ENCODE measurements around the gene RPEL1.

- no peak for TF ChIP-seq CTCF (conservative IDR thresholded peaks at IDR 0.05; ENCODE audit: low read length)
- TF ChIP-seq EZH2phosphoT487 (IDR thresholded peaks at IDR 0.05; ENCODE audit: borderline replicate concordance), result no peak
Observed at GRCh38 chr10:103254538-103255325, 9.0 kb downstream of the RPEL1 start.
